T-helper 2 cell treated with Interferon-gamma antibody and Interleukin-4, amounts not matched to agents 100 ng/mL and 5 ng/mL, for 36 hours (primary cell): ENCODE results near the gene NBPF3. TPM values are rescaled to one million over a fixed set of nuclear protein-coding genes. Genes with fewer than 3 reads are reported as not detected.
"Not testable (repeated sequence)": the region's sequence is repeated elsewhere in the genome, so short reads cannot be mapped to it uniquely, and the experiment has no call there.

Source experiments
- intact Hi-C: fragments of 100-400 bp; cut with micrococcal nuclease; formaldehyde crosslinking; loops from one replicate; pipeline ENCODE4 v1.15.1; 2023
- total RNA-seq: library from RNA; stranded (reverse); gene quantifications from 2 replicates; pipeline ENCODE4 v1.2.3, GENCODE V29; 2022

The NBPF3 gene
- total RNA-seq, 1 donor from 2014 or later, result 4.5 TPM

DNA sequence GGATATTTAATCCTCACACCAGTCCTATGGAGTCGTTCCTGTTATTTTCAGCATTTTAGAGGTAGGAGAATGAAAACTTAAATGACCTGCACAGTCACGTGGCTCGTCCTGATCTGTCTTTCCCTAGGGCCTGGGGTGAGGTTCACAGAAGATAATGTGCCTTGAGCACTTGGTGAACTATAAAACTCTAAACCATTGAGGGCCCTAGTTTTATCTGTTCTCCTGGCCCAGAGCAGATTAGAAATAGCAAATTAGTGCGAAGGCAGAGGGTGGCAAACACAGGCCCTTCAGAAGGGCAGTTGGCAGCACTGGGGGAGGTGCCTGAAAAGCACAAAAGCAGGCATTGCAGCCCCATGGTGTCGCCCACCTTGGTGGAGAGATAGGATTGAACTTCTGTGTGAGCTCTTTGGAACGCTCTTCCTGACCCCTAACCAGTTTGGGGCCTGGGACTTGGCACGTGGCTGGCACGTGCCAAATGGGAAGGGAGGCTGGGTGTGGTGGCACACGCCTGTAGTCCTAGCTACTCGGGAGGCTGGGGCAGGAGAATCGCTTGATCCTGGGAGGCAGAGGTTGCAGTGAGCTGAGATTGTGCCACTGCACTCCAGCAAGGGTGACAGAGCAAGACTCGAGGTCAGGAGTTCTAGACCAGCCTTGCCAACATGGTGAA lies 1.2 kb upstream of the NBPF3 start:
- intact Hi-C loops, result not testable (repeated sequence)

DNA sequence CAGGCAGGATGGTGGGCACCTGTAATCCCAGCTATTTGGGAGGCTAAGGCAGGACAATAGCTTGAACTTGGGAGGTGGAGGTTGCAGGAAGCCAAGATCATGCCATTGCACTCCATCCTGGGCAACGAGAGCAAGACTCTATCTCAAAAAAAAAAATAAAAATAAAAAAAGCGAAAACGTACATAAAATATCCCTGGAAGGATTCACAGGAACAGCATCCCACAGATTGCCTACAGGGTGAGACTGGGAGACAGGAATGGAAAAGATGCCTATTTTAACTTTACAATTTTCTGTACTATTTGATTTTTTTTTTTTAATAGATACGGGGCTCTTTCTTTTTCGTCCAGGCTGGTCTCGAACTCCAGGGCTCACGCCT lies 604 bp upstream of the NBPF3 start:
- intact Hi-C loops, result no loop called here

DNA sequence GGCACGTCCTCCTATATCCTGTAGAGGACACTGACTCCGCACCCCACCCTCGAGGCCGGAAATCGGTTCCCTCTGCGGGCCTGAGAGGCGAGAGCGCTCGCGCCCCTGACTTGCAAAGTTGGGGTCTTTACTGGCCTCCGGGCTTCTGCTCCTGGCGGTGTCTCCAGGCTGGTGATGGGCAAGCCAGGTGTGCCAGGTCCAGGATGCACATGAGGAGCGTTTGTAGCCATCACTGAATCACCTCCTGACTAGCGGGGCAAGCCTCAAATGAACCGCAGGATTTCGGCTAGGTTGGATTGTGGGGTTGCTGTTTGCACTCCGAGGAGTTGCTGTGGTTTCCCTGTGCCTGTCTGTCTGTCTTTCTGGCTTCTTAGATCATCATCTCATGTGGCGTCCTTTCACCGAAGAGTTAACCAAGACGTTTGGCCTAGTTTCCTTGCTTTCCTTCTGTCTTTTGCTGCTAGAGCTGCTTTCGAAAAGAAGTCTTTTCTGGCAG lies 741 bp downstream of the NBPF3 start:
- intact Hi-C loops, result not testable (repeated sequence)

DNA sequence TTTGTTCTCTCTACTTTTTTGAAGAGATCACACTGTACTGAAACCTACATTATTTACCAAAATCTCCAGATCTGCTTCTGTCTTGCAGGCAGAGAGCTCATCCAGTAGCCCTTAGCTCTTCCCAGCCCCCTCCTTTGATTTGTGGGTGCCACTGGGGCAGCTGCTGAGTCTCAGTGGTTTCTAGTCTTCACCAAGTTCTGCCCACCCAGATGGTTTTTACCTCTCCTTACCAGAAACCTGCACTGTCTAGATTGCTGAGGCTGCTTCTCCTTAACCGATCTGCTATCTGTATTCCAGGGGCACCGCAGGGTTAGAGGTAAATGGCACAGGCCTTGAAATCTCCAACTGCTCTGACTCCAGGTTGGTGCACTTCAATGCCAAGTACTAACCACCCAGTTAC lies 6.7 kb downstream of the NBPF3 start:
- intact Hi-C loops, result not testable (repeated sequence)

DNA sequence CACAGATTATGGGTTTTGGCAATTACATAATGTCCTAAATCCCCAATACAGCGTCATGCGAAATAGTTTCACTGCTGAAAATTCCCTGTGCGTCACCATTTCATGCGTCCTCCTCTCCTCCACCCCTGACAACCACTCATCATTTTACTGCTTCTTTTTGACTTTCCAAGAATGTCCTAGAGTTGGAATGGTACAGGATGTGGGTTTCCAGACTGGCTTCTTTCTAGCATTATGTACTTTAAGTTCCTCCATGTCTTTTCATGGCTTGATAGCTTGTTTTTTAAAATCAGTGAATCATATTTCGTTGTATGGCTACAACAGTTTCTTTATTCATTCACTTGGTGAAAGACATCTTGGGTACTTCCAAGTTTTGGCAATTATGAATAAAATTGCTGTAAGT lies 7.4 kb downstream of the NBPF3 start:
- intact Hi-C loops, result no loop called here

DNA sequence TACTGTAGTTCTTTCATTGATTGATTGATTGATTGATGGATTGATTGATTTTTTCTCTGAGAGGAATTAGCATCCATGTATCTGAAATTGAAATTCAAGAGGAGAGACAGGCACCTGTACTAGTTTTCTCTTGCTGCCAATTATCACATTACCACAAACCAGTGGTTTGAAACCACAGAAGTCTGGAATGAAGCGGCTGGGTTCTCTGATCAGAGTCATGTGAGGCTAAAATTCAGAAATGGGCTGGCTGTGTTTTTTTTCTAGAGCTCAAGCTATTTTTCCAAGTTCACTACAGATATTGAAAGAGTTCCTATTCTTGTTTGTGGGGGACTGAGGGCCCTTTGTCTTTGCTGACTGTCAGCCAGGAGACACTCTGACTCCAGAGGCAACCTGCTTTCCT lies 10.0 kb downstream of the NBPF3 start:
- intact Hi-C loops, result no loop called here

DNA sequence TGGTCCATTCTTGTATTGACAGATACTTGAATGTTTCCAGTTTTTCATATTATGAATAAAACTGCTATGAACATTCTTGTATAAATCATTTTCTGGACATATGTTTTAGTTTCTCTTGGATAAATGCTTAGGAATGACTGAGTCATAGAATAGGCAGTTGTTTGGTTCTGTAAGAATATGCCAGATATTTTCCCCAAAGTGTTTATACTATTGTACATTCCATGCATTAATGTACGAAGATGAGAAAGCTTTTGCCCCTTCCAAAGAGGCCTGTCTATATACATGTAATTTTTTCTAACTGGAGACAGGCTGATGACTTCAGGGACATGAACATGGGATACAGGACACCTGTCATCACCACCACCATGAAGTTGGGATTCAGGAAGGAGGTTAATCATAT lies 11.3 kb downstream of the NBPF3 start:
- intact Hi-C loops, result no loop called here

DNA sequence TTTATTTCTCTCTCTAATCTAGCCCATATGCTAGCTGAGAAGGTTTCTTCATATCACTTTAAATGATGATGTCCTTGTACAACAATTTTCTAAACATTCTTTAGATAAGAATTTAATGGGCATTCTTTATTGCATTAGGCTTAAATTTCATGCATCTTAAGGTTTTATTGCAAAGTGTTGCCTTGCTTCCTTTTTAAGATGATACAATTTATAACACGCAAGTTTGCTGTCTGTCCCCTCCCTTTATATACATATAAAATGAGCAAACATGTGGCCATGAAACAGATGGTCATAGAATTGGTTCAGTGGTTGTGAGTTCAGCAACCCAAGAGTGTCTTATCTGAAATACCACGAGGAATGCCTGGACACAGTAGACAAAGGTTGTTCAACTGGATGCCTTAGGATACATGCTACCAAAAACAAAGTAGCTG lies 12.1 kb downstream of the NBPF3 start:
- intact Hi-C loops, result no loop called here

DNA sequence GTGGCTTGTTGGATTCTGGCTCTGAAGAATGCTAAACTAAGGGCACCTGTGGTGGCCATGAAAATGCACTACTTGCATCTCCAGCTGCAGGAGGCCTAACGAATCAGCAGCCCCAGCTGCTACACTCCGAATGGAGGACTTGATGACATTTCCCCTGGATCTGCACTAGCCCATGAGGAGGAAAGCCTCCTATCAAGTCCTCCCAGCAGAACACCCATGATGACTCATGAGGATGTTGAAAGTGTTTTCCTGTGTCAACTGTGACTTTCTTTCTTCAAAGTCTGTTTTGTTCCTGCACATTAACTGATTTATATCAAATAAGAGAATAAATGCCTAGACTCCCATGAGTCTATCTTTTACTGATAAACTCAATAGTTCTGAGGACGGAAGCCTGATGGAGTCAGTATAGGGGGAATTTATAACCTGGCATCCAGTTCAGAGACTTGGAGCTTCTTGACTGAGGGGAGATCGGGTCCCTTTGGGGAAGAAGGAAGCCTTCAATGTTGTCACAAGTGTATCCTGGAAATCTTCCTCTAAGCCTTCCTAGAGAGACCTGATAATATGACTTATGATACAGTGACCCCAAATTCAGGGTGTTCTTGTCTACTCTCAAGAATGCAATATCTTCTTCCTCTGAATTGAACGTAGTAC lies 14.2 kb downstream of the NBPF3 start:
- intact Hi-C loops, result not testable (repeated sequence)

DNA sequence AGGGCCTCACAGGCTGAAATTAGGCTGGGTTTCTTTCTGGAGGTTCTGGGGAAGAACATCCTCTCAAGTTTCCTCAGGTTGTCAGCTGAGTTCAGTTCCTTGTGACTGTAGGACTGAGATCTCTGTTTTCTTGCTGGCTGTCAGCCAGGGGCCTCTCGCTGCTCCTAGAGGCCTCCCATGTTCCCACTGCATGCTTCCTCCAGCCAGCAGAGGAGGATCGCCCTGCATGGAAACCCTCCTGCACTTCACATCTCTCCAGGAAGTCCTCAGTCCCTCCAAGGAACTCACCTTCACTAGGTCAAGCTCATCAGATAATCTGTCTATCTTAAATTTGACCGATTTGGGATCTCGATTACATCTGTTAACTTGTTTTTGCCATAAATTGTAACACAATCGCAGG lies 15.0 kb downstream of the NBPF3 start:
- intact Hi-C loops, result not testable (repeated sequence)

DNA sequence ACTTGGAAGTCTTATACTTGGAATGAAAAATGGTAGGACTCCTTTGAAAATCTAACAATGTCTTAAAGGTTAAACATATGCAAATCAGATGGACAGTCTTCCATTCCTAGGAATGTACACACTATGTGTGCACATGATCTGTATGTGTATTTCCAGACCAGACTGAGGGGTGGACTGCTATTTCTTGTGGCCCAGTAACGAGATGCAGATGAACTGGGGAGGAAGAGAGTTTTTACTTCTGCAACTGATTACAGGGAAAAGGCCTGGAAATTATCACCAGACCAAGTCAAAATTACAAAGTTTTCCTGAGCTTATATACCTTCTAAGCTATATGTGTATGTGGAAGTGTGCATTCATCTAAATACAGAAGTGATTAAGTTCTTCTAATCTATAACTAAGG lies 17.7 kb downstream of the NBPF3 start:
- intact Hi-C loops, result no loop called here

DNA sequence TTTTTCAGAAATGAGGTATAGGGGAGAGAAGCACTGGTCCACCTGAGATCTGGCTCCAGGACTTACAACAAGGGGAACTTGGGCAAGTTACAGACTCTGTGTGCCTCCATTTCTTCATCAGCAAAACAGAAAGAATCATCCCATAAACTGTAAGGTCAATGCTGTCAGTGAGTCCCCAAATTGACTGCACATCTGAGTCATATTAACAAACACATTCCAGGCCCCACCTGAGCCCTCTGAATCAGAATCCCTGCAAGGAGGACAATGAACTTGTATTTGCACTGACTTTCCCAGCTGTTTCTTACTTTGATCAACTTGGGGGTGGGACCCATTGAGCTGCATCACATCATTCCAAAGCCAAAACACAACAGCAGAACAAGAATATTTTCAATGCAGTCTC lies 25.2 kb downstream of the NBPF3 start:
- intact Hi-C loops, result not testable (repeated sequence)

DNA sequence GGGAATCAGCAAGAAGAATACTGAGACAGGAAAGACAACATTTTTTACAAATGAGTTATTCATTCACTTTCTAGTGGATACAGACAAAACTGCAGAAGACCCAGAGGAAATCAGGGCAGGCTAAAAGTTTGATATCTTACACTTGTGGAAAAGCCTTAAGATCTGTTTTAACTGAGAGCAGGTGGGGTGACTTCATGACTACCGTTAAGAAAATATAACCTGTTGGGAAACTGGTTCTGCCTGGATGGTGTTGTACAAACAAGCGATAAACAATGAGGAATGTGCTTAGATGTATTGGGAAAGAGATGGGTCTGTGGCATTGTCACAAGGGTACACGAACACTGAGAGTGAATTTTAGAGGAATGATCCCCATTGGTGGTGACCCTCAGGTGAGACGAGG lies 28.0 kb downstream of the NBPF3 start:
- intact Hi-C loops, result not testable (repeated sequence)

DNA sequence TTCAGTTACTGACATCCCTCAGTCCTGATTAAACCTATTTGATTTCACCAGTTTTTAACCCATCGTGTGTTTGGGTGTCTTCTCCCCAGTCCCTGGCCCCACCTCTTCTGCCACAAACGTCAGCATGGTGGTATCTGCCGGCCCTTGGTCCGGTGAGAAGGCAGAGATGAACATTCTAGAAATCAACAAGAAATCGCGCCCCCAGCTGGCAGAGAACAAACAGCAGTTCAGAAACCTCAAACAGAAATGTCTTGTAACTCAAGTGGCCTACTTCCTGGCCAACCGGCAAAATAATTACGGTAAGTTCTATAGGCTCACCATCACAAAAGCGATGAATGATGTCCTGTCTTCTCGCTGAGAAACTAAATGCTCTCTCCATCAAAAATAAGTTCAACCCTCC lies 28.7 kb downstream of the NBPF3 start:
- intact Hi-C loops, result no loop called here

DNA sequence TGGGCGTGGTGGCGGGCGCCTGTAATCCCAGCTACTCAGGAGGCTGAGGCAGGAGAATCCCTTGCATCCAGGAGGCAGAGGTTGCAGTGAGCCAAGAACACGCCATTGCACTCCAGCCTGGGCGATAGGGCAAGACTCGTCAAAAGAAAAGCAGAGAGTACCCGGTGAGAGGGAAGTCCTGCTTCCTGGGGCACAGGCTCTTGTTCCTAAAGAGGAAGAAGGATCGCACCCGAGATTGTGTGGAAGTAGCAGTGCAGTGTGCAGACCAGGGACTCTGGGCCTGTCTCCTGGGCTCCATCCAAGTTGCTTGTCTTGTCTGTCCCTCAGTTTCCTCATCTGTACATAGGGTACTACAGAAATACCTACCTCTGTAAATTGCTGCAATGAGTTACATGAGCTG lies 29.6 kb downstream of the NBPF3 start:
- intact Hi-C loops, result no loop called here

DNA sequence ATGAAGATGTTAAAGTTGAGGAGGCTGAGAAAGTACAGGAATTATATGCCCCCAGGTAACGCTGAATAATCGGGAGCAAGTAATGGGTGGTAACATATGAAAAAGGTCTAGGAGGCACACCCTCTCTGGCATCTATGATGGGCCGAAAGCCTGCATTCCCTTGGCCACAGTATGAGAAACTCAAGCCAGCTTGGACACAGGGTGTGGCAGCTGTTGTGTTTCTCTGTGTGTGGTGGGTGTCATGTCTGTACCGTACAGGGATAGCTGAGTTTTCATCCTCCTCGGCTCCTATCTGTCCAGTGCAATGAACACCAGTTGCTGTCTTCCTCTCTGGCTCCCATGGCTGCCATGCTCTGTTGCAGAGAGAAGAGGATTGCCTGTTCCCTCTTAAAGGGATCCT lies 32.9 kb downstream of the NBPF3 start:
- intact Hi-C loops, result no loop called here

DNA sequence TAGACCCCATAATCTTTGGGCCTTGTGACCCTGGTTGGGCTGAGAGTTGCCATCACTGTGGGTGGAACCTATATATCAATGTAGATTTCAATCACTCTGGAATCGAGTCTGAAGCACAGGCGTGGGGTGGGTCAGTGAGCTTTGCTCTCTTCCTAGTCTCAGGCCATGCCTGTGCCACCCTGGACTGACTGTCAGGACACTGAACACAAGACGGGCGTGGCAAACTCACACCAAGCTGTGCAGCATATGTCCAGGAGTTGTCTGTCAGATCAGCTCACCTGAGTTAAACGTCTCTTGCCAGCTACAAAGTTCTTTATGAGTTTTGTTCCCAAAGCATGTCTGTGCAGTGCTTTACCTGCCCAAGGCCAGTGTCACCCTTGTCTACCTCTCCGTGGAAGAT lies 38.4 kb downstream of the NBPF3 start:
- intact Hi-C loops, result loop anchor here (5.0 kb wide), 1 partner anchor 51 kb away; no protein-coding TSS in a partner anchor

DNA sequence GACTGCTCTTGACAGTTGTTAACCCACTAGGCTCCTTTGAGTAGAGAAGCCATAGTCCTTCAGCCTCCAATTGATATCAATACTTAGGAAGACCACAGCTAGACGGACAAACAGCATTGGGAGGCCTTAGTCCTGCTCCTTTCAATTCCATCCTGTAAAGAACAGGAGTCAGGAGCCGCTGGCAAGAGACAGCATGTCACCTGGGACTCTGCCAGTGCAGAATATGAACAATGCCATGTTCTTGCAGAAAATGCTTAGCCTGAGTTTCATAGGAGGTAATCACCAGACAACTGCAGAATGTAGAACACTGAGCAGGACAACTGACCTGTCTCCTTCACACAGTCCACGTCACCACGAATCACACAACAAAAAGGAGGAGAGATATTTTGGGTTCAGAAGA lies 43.9 kb downstream of the NBPF3 start:
- intact Hi-C loops, result not testable (repeated sequence)

DNA sequence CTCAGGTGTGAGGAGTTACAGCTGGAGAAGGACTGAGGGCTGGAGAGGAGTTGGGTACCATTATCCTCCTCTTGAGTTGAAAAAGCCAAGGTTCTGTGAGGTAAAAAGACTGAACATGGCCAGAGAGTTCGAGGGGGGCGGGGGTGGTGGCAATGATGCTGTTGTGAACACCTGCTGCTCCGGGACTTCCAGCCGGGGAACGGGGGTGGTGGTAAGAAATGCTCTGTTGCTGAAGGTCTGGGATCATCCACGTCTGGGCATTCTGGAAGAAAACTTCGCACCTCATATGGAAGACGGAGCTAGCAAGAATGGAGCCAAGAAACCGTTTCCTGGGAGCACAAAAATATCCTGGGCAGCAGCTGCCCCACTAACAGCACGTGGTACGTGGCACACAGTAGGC lies 49.2 kb downstream of the NBPF3 start:
- intact Hi-C loops, result no loop called here

DNA sequence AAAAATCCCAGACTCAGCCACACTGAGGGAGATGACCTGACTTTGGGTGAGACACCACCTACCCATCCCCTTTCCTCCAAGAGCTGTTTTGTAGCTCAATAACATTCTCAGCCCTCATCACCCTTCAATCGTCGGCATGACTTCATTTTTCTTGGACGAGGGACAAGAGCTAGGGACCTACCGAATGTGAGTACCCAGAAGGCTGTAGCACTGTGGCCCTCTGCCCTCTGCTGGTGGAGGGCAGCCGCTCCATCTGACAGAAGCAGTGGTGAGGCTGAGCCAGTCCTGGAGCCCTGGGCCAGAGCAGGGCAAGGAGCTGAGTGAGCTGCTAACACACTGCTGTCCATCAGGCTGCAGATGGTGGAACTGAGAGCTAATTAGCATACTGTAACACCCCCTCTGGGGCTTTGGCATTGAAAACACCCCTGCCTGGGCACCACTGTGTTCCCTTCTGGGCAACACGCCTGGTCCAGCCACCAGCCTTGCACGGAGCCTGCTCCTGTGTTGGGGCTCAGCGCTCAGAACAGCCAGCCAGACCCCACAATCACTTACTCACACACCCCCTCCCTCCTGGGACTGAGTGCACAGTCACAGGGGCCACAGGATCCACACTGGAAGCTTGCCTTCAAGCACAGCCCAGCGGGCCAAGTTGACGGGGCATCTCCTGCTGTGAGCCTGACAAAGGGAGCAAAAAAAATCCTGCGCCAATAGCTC lies 51.0 kb downstream of the NBPF3 start:
- intact Hi-C loops, result no loop called here

DNA sequence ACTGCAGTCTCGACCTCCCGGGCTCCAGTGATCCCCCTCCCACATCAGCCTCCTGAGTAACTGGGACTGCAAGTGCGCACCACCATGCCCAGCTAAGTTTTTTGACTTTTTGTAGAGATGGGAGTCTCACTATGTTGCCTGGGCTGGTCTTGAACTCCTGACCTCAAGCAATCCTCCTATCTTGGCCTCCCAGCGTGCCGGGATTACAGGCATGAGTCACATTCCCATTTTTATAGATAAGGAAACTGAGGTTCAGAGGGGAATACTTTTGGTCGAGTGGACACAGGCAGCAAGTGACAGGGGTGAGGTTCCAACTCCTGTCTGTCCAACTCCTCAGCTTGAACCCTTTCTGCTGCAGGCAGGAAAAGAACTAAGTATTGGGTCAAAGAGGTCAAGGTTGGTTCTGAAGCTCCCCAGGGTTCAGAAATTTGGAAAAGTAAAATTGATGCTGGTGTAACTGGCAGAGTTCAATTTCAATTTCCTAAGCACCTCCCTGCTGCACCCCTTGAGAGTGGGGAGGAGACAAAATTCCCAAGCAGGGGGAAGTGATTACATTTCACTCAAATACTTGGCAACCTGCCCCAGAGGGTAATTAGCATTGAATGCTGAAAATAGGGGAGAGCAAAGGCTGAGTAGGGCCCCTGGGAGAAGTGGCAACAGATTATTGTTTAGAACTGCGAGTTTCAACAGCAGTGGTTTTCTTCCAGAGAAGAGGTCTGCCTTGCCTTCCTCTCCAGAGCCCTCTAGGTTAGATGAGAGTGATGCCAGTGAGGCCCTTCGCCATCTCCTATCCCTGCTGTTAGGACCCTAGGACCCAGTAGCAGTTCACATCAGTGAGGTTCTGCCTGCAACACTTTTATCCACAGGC lies 51.8 kb downstream of the NBPF3 start:
- intact Hi-C loops, result no loop called here

DNA sequence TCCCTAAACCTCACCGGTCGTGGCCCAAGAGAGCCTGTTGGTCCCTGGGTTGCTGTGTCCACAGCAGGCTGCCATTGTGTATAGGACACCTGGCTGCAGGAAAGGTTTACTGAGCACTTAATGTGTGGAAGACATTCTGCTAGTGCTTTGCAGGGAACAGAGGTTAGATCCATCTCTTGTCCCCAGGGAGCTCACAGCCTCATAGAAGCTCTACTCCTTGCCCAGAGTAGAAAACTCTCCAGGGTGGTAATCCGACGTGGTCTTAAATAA lies 52.4 kb downstream of the NBPF3 start:
- intact Hi-C loops, result no loop called here
